Vagina (tissue), 2 donors: ENCODE data around the gene CTXND2.

Experiments
- CTCF ChIP-seq, 3 experiments: fragments of 450-650 bp in 2 of 3; fragments of 200-600 bp in 1 of 3; sonication (generic) in 1 of 3; IDR thresholded peaks; one replicate each; pipeline ENCODE4 v1.5.1; 2017 to 2019; ENCODE audit warnings: antibody characterized with exemption in 3 of 3, mild to moderate bottlenecking in 2 of 3, moderate library complexity in 2 of 3
- POLR2A ChIP-seq, 2 donors: fragments of 450-650 bp; IDR thresholded peaks; one replicate each; pipeline ENCODE4 v1.6.1; 2017; ENCODE audit warnings: antibody characterized with exemption in 2 of 2, mild to moderate bottlenecking in 2 of 2, moderate library complexity in 2 of 2

DNA sequence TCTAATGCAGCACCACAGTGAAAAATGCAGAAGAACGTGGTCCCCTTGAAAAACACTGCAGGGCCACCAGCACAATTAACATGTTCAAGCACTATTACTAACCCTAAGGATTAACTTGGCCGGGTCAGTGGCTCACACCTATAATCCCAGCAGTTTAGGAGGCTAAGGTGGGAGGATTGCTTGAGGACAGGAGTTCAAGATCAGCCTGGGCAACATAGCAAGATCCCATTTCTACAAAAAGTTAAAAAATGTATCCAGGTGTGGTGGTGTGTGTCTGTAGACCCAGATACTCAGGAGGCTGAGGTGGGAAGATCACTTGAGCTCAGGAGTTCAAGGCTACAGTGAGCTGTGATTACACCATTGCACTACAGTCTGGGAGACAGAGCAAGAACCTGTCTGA is 13.4 kb upstream of the CTXND2 start:
- no peak for TF ChIP-seq CTCF (IDR thresholded peaks at IDR 0.05)
- TF ChIP-seq POLR2A (IDR thresholded peaks at IDR 0.05) = no peak
